ENCODE measurements around the gene SRL.
"Not testable (repeated sequence)": the region's sequence is repeated elsewhere in the genome, so short reads cannot be mapped to it uniquely, and the experiment has no call there.

The SRL gene

GRCh38 chr16:4225075-4225474 lies 16.8 kb downstream of the SRL start:
- DNase-seq = no peak

DNA sequence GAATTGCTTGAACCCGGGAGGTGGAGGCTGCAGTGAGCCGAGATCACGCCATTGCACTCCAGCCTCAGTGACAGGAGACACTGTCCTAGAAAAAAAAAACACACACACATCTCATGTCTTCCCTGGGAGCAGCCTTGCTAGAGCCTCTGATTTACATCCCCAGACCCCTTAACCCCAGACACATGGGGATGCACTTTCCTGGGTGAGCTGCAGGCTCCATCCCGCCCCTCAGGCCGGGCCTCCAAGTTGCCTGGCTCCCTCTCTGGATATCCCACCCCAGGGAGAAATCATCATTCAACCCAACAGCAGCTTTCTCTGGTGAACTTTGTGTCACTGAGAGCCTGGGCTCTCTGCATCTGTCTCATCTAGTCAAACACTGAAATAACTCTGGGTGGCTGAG lies 21.5 kb downstream of the SRL start:
- no peak for DNase-seq

- peak; percentile 65 to 82 (median 65) for DNase-seq
These were observed 23.7 kb downstream of the SRL start for GRCh38 chr16:4218202-4218601.

DNA sequence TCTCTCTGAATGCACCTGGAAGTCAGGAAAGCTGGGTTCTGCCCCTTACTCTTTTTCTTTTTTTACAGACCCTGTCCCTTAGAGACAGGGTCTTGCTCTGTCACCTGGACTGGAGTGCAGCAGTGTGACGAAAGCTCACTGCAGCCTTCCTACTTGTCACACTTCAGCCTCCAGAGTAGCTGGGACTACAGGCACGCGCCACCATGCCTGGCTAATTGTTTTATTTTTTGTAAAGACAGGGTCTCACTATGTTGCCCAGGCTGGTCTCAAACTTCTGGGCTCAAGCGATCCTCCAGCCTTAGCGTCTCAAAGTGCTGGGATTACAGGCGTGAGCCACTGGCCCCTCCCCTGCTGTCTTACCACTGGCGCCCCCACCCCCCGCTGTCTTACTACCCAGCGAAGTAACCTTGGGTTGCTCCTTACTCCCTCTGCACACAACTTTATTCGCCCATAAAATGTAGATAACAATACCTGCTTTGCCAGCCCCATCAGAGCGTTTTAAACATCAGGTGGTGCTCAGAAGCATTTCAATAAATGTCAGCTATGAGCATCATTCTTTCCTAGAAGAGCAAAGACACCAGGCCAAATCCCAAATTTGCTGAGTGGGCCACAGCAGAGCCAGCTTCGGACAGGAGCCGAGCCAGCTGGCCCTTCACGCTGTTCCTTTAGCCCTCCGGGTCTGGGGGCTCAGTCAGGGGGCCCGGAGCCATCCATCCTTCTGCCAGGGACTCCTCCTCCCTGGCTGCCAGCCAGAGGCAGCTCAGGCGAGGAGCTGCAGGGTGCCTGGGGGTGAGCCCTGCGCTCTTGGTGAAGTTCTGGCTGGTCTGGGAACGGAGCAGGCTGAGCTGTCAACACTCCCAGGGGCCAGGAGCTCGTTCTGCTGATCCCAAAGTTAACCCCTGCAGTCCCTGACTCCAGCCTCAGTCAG lies 24.4 kb downstream of the SRL start:
- DNase-seq = peak in 2 of 3 experiments; percentile 45 to 72

DNA sequence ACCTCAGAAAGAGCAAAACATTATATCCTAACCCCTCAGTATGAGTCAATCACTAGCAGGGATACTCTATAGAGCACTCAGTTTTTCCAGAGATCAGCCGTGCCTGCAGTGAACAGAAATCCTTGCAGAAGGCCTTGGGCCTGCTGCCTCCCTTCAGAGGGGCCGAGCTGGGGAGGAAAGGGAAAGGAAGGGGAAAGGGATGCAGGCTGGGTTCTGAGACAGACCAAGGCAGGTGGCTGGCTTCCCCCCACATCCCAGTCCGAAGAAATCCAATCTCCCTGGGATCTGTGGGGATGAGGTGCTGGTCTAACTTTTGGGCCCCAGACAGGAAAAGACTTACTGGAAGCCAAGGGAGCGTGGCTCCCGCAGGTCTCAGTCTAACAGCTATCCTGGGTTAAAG lies 25.3 kb downstream of the SRL start:
- no peak for DNase-seq

DNA sequence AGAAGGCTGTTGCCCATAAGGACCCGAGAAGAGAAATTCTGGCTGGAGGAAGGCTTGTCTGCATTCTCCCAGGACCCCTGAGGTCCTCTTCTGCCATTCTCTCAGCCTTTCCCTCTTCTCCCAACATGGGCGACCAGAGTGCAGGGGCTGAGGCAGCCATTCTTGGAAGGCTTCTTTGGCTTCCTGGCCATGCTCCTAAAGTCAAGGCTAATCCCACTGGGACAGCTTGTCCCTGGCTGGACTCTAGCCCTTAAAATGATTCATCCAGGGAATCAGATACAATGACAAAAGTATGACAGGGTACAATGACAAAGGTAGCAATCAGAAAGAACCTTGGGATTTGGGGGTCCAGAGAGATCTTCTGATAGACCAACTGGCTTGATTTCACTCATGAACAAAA lies 26.8 kb downstream of the SRL start:
- no peak for DNase-seq

- DNase-seq = no peak
These were observed 27.7 kb downstream of the SRL start for GRCh38 chr16:4214215-4214621.

DNA sequence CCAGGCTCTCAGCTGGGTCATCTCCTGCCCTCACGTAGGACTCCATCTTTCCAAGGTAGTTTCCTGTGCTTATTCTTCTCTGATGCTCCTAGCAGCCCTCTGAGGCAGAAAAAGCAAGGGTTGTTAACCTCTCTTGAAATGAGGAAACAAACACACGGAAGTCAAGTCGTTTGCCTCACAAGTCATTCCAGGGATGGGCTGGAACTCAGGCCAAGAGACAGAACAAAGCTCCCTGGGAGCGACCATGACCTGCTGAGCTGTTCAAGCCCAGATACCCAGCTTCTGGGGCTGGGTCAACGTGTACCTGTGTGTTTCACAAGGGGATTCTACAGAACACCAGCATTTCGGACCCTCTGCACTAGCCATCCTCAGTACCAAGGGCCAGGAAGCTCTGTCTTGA lies 28.1 kb downstream of the SRL start:
- no peak for DNase-seq

DNA sequence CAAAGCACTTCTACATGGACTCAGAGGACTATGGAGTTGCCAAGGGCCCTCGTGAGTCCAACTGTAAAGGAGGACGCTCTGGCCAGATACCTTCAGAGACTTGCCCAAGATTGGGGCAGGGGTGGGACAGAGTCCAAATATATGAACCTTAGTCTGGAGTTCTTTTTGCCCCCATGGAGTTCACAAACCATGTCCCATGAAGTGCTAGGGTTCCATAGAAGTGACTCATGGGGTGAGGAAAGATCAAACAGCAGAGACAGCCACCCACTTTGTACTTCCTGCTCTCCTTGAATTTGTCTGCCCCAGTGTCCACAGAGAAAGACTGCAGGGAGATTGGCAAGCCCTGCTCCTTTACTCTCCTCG lies 29.0 kb downstream of the SRL start:
- no peak for DNase-seq

DNA sequence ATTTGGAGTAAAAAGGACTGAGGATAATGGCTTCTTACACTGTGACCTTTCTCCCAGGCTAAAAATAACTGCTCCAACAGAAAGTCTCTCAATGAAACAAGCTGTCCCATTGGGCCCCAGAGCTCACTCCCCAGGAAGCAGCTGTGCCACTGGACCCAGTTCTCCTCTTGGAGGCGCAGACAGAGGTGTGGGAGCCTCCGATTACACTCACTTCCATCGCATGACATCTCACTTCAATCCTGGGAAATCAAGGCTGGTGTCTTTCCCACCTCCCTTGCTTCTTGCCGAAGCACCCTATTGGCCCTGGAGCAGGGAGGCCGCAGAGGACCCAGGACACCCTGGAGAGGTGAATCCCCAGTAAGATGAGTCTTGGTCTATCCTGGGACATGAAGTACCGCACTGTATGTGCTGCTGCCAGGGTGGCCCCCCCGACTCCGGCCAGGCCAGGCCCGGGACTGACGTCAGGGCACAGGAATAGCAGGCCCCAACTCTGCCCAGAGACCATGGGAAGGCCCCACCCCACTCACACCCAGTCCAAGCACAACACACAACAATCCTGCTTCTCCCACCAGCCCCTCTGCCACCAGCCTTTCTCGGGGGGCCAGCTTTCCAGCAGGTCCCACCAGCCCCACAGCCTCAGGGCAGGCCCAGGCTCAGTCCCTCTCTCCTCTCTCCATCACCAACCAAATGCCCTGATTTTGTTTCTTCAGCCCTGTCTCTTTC lies 29.5 kb downstream of the SRL start:
- no peak for DNase-seq

GRCh38 chr16:4211445-4212210 lies 30.3 kb downstream of the SRL start:
- not testable (repeated sequence) for DNase-seq

DNA sequence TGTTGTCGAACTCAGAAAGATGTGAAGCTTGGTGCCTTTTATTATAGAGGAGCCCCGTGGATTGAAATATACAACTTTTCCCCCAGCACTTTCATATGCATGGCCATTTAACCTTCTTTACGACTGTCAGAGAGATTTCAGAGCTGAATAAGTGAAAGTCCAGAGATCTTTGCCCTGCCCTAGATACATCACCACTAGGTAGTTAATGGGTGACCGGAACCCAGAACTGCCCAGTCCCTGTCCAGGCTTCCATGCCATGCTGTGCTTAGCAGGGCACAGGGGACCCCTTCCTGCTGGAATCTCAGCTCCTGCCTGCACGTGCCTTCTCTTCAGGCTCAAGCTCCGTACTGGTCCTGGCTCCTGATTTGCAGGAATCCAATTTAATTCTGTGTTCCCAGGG lies 32.2 kb downstream of the SRL start:
- DNase-seq = no peak

GRCh38 chr16:4208341-4208751 lies 33.5 kb downstream of the SRL start:
- DNase-seq = no peak

GRCh38 chr16:4207683-4208340 lies 34.1 kb downstream of the SRL start:
- no peak for DNase-seq

DNA sequence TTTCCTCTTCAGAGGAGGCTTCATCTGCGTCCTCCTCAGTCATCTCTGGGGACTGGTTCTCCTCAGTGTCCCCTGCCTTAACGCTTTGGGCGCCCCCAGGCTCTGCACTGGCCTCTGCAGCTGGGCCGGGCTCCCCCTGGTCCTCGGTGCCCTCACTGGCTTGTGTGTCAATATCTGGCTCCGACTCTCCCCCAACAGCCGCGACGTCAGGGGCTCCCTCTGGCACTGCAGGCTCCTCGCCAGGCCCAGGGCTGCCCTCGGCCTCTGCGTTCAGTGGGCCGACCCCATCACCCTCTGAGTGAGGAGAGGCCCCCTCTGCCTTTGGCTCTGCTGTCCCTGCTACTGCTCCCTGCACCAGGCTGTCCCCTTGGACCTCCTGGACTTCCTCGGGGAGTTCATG lies 34.7 kb downstream of the SRL start:
- DNase-seq = no peak

GRCh38 chr16:4206680-4207079 lies 35.2 kb downstream of the SRL start:
- DNase-seq = no peak

DNA sequence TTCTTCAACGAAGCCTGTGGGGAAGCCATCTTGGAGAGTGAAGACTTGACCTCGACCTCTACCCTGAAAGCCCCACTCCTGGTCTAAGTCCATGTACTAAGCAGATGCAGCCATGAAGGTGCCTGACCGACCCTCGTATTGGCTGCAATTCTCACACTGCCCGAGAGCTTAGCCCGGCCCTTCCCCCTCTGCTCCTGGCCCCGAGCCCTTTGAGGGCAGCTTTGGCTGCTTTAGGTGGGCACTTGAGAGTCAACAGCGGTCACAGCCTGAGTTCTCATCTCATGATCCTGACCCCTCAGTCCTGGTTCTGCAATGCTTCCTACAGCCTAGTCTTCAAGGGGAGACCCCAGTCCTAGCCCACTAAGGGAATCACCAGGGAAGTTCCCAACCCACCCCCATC lies 35.9 kb downstream of the SRL start:
- no peak for DNase-seq

- no peak for DNase-seq
These were observed 37.4 kb downstream of the SRL start for GRCh38 chr16:4204521-4204920.

DNA sequence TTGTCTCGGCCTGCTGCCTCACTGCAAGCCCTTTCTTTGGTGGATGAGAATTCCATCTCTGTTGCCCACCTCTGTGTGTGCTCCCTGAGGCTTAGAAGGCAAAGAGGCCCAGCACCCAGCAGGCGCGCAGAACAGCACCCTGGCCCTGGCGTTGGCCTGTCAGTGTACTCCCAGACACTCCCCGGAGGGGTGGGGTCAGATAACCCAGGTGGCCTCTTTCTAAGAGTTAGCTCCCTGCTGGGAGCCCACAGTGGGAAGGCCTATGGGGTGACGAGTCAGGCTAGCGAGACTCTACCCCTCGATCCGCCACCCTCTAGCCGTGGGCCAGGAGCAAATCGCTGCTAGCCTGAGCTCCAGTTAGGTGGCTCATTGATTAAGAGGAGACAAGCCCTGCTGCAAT lies 38.1 kb downstream of the SRL start:
- DNase-seq = peak in 2 of 3 experiments; percentile 21 to 29

GRCh38 chr16:4202615-4203345 lies 39.1 kb downstream of the SRL start:
- no peak for DNase-seq

- no peak for DNase-seq
These were observed 41.1 kb downstream of the SRL start for GRCh38 chr16:4200781-4201137.
